ENCODE results near the gene CIB4.

Gene CIB4

DNA sequence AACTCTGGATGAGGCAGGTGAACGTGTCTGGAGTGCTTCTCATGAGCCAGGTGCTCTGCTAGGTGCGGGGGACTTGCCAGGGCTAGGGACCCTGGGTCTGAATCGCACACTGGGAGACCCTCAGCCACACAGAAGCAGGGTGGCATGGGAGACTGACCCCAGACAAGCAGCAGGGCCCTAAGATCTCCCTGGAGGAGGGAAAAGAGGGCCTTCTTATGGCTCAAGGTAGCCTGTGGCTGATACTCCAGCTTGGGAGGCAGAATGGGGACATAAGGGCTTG is 12.8 kb upstream of the CIB4 start:
- Histone ChIP-seq H3K27ac (no peak overlapping the region), H3K27me3 (peaks cover 0 to 2% of the 10 kb centered on the region in 2 donors), H3K36me3 (no peaks in the 10 kb centered on the region), H3K4me3 (no peak overlapping the region), H3K4me1 (peaks cover 0 to 6% (median 2%) of the 10 kb centered on the region in 4 donors), H3K9me3 (peaks cover 0 to 6% (median 0%) of the 10 kb centered on the region in 3 donors)
- TF ChIP-seq, protein P1, sequence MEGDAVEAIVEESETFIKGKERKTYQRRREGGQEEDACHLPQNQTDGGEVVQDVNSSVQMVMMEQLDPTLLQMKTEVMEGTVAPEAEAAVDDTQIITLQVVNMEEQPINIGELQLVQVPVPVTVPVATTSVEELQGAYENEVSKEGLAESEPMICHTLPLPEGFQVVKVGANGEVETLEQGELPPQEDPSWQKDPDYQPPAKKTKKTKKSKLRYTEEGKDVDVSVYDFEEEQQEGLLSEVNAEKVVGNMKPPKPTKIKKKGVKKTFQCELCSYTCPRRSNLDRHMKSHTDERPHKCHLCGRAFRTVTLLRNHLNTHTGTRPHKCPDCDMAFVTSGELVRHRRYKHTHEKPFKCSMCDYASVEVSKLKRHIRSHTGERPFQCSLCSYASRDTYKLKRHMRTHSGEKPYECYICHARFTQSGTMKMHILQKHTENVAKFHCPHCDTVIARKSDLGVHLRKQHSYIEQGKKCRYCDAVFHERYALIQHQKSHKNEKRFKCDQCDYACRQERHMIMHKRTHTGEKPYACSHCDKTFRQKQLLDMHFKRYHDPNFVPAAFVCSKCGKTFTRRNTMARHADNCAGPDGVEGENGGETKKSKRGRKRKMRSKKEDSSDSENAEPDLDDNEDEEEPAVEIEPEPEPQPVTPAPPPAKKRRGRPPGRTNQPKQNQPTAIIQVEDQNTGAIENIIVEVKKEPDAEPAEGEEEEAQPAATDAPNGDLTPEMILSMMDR (IDR thresholded peaks at IDR 0.05): no peak
- DNase-seq: no peak
- intact Hi-C loops (cut with DNase I; ENCODE audit: low total_unique reads): no loop called here

DNA sequence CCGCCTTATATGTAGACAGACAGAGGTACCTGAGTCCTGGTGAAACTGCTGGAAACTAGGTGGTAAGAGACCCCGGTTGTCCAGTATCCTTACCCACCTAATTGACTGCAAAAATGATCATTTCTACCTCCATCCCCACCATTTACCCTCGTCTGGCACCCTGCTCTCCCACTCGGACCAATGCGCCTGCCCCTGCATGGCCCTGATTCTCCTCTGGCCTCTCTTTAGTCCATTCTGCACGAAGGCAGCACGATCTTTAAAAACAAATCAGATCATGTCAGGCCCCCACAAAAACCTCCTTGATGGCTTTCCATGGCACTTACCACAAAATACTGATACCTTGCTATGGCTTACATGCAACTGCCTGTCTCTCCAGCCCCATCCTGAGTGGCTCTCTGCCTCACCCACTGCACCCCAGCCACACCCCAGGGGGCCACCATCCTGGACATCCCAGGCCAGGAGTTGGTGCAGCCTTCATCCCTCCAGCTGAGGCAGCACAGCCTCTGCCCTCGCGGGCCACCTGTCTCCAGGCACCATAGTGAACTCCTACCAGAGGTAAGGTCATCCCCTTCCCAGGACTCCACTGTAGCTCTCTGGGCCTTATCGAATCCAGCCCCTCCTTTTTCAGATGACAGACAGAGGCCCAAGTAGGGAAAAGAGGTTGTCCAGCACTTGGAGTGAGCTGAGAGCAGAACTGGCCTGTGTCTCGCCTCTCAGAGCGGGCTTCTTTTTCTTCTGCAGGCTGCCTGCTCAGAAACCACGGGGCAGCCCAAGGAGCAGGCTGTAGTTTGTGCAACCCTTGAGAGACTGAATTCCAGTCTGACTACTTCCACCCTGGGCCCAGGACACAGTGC is 12.3 kb upstream of the CIB4 start:
- no peaks in the 10 kb centered on the region for H3K27me3 ChIP-seq
- no peak overlapping the region for H3K4me3 ChIP-seq
- H3K36me3 ChIP-seq: no peaks in the 10 kb centered on the region
- intact Hi-C loops (cut with DNase I; ENCODE audit: low total_unique reads): no loop called here
- TF ChIP-seq, protein P1 (IDR thresholded peaks at IDR 0.05): no peak
- peaks cover 0 to under 1% (median 0%) of the 10 kb centered on the region in 3 donors for H3K9me3 ChIP-seq
- peaks cover 0 to 7% (median 2%) of the 10 kb centered on the region in 4 donors for H3K4me1 ChIP-seq
- no peak overlapping the region for H3K27ac ChIP-seq
- peak in 1 of 2 donors; percentile 48 for DNase-seq

DNA sequence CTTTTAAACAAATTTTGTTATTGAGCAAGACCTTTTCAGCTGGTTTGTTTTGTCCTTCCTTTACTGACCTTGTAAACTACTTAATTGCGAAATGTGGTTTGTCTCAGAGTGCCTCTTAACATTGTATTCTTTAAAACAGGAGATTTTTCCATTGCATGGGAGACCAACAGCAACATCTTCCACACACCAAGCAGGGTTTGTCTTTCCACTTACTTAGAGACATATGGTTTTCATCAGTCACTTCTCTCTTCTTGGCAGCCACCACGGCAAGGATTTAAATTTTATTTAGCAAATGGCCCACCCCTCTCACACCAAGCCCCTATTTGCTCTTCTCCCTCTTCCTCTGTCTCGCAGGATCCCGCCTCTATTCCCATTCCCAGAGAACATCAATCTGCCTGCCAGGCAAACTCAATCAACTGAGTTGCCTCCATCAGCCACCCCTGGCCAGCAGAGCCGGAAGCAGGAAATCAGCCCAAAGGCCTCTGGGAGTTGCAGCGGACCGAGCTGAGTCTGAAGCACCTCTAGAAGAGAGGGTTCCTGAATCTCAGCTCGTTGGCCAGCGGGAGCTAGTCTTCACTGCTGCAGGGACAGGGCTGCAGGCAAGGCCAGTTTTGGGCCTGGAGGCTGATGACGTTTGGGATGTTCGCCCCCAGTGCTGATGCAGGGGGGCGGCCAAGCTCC is 11.3 kb upstream of the CIB4 start:
- TF ChIP-seq, protein P1 (IDR thresholded peaks at IDR 0.05): no peak

DNA sequence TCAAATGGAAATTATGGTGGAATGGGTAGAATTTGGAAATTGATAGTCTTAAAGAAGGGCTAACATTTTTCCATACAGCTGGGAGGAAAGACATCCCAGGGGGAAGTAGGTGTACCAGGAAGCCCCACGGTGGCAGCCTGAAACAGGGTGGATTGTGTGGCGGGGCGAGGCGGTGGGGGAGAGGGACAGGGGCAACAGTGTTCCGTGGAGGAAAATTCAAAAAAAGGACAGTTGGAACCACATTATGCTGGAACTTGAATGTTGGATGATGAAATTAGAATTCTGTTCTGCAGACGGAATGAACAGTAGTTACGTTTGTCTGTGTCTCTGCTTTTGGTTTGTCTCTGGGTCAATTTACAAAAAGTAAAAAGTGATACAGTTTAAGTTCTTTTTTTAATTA is 10.6 kb upstream of the CIB4 start:
- Histone ChIP-seq H3K4me1 (peaks cover 0 to 7% (median 2%) of the 10 kb centered on the region in 4 donors), H3K4me3 (no peak overlapping the region), H3K27me3 (no peaks in the 10 kb centered on the region), H3K9me3 (no peaks in the 10 kb centered on the region), H3K27ac (no peak overlapping the region), H3K36me3 (no peaks in the 10 kb centered on the region)
- DNase-seq: peak in 1 of 2 donors; percentile 10
- intact Hi-C loops (cut with DNase I; ENCODE audit: low total_unique reads): no loop called here
- TF ChIP-seq, protein P1 (IDR thresholded peaks at IDR 0.05): no peak

More for the DNA sequence above, 11.3 kb upstream of the CIB4 start:
- H3K4me3 ChIP-seq: no peak overlapping the region
- intact Hi-C loops (cut with DNase I; ENCODE audit: low total_unique reads): no loop called here
- no peaks in the 10 kb centered on the region for H3K36me3 ChIP-seq
- no peak overlapping the region for H3K27ac ChIP-seq
- peak in 1 of 2 donors; percentile 48 for DNase-seq
- H3K9me3 ChIP-seq: no peaks in the 10 kb centered on the region
- H3K4me1 ChIP-seq: peaks cover 0 to 7% (median 2%) of the 10 kb centered on the region in 4 donors
- H3K27me3 ChIP-seq: no peaks in the 10 kb centered on the region

DNA sequence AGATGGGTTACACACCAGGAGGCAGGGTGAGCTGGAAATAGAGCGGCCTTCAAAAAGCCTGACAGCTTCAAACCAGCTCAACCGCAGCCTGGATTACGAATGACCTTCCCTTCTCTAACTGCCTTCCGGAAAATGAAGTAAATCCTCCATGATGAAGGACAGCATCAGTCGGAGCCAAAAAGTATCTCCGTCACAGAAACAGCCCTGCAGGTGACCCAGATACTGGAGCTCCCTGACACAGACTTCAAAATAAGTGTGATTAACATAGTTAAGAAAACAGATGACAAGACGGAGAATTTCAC is 10.3 kb upstream of the CIB4 start:
- no peak for DNase-seq
- Histone ChIP-seq H3K36me3 (no peaks in the 10 kb centered on the region), H3K4me1 (peaks cover 0 to 7% (median 2%) of the 10 kb centered on the region in 4 donors), H3K27me3 (no peaks in the 10 kb centered on the region), H3K9me3 (no peaks in the 10 kb centered on the region), H3K4me3 (no peak overlapping the region), H3K27ac (no peak overlapping the region)
- intact Hi-C loops (cut with DNase I; ENCODE audit: low total_unique reads): no loop called here
- TF ChIP-seq, protein P1 (IDR thresholded peaks at IDR 0.05): no peak

Measured in tibial artery (tissue), 4 donors.